HG03025 (cell line): ENCODE measurements around the gene CHST11.

ENCODE experiments used
- ATAC-seq: cut with Tn5 transposase; IDR thresholded peaks from one replicate; pipeline ENCODE4 v1.9.1; 2021; ENCODE audit warnings: mild to moderate bottlenecking, moderate library complexity; ENCODE audit not compliant: unreplicated experiment, low FRiP score

The CHST11 gene

DNA sequence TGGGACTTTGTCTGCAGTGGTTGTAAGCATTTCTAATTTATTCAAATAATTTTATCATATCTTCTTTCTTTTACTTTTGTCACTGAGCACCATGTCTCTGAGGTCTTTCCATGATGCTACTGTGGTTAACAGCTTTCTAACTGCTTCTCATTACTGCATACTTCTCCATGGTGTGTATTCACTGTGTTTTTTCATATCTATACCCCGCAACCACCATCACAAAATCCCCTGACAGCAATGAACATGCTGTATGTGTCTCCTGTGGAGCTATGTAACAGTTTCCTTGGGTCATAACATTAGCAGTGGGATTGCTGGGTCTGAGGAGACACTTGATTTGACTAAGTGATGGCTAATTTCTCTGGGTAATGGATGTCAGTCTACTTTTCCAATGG, 29.2 kb upstream of the CHST11 start:
- ATAC-seq: no peak

DNA sequence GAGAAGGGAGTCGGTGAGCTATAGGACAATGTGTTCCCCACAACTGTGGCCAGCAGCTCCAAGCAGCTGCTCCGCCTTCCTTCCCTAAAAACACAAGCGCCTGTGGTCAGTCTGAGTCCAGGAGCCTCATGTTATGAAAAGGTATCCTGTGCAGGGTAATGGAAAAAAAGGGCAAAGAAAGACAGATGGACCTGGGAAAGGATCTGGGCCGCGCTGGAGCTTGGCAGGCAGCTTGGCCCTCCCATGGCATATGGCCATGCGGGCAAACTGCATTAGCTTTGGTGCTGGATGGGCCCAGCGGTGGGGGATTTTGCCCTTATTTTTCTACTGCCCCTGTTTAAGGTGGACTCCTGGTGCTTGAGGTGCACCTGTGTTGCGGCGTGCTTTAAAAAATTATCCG, 23.7 kb upstream of the CHST11 start:
- ATAC-seq: no peak

DNA sequence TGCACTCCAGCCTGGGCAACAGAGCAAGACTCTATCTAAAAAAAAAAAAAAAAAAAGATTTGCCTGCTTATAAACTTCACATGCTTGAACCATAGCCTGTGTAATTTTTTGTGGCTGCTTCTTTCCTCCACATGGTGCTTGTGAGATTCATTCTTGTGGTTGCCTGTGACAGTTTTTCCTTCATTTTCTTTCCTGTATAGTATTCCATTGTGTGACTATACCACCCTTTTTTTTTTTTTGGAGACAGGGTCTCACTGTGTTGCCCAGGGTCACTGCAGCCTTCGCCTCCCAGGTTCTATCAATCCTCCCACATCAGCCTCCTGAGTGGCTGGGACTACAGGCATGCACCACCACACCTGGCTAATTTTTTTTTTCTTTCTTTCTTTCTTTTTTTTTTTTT, 22.6 kb upstream of the CHST11 start:
- ATAC-seq: no peak

DNA sequence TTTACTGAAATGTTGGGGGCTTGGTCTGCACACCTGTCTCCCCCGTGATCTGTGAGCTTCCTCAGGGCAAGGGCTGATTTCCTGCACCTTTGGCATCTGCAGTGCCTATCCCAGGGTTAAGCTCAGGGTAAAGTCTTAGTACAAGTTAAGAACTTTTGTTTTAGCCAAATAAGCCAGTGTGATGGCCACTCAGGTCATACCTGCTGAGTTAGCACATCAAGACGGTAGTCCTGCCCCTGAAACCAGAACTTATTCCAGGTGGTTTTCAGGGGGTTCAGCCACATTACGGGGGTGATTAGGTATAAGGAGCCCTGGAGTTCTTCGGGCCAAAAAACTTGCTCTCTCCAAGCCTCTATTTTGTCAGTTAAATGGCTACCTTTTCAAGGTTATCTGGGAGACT, 21.6 kb upstream of the CHST11 start:
- ATAC-seq: no peak

DNA sequence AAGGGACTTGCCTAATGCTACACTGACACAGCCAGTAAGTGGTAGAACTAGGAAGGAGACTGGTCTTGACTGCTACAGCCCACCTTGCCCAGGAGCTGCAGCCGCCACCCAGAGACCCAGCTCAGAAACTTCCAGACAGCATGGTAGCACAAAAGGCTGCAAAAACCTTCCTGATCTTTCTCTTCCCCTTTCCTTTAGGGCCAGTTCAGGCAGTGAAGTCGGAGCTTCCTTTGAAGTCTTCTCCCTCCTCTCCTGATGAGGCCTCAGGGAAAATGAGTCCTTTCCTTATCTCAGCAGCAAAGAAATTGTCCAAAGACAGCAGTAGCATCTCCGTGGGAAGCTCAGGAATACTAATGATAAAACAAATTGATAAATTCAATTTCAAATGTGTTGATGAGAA, 21.0 kb upstream of the CHST11 start:
- no peak for ATAC-seq

DNA sequence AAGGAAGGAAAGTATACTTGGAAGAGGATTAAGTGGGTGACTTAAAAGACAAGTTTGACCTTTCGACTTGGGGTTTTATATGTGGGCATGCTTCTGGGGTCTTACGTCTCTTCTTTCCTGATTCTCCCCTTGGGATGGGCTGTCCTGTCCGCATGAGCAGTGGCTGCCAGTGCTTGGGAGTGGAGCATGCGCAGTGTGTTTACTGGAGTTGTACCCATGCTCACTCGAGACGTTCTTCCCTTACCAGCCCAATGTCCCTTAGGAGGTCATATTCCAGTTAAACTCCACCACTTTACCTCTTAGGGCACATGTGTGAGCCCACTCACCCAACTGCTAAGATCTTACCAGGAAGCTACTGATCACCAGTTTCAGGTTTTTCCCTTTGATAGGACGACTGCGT, 20.0 kb upstream of the CHST11 start:
- ATAC-seq: no peak

DNA sequence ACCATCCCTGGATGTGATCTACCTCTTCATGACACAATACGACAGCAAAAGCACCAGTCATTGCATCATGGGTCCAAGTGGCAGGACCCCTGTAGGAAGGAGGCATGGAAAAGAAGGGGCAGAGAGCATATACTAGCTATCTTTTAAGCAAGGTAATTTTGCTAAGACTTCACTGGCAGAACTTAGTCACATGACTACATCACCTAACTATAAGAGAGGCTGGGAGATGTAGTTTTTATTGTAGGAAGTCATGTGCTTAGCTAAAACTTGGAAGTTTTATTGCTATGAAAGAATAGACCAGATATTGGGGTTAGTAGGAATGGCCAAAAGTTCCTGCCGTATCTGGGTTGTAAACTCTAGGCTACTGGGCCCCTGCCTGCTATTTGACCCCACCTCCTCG, 18.6 kb upstream of the CHST11 start:
- ATAC-seq: no peak

DNA sequence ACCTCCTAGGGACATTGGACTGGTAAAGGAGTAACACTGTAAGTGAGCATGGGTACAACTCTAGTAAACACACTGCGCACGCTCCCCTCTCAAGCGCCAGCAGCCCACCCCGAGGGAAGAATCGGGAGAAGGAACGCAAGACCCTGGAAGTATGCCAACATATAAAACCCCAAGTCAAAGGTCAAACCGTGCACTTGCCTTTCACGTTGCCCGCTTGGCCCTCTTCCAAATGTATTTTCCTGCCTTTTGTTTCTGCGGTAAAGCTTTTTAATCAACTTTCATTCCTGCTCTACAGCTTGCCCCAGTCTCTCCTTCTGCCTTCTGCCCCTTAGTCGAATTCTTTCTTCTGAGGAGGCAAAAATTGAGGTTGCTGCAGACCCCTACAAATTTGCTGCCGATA, 17.6 kb upstream of the CHST11 start:
- ATAC-seq: no peak

DNA sequence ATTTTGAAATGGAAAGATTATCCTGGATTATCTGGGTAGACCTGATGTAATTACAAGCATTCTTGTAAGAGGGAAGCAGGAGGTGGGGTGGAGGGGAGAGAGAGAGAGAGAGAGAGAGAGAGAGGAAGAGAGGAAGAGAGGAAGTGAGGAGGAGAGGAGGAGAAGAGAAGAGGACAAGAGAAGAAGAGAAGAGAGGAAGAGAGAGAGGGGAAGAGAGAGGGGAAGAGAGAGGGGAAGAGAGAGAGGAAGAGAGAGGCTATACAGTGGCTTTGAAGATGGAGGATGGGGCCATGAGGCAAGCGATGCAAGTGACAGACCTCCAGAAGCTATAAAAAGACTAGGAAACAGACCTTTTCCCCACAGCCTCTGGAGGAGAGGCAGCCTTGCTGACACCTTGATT, 13.7 kb upstream of the CHST11 start:
- ATAC-seq: no peak

DNA sequence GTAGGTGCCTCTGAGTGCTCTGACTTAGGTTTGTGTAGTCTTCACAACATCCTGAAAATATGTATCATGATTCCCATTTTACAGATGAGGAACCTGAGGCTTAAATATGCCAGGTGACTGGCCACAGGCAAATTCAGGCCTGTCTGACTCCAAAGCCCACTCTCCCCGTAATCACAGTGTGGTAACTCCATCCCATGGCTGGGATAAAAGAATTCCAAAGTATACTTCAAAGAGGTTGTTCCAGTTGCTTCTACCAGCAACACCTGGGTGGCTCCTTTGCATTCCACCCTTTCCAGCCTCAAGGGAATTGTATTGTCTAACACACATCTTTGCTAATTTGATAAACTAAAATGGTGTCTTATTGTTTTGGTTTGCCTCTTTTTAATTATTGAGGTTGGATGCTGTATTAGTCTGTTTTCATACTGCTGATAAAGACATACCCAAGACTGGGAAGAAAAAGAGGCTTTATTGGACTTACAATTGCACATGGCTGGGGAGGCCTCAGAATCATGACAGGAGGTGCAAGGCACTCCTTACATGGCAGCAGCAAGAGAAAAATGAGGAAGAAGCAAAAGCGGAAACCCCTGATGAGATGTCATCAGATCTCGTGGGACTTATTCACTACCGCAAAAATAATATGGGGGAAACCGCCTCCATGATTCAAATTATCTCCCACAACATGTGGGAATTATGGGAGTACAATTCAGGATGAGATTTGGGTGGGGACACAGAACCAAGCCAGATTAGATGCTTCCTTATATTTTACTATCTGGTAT, 9.9 kb upstream of the CHST11 start:
- no peak for ATAC-seq

DNA sequence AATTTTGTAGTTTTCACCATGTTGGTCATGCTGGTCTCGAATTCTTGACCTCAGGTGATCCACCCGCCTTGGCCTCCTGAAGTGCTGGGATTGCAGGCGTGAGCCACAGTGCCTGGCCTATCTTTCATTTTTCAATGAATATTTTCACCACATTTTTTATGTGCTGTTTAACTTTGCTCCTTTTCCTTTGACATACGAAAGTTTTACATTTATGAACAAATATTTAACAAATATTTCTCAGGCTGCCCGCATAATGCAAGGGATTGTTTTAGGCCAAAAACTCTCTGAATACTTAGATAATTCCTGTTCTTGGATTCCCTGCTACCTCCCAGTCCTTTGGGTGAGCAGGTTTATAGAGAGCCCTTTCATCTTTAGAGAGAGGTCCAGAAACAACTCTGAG, 8.7 kb upstream of the CHST11 start:
- ATAC-seq: no peak

DNA sequence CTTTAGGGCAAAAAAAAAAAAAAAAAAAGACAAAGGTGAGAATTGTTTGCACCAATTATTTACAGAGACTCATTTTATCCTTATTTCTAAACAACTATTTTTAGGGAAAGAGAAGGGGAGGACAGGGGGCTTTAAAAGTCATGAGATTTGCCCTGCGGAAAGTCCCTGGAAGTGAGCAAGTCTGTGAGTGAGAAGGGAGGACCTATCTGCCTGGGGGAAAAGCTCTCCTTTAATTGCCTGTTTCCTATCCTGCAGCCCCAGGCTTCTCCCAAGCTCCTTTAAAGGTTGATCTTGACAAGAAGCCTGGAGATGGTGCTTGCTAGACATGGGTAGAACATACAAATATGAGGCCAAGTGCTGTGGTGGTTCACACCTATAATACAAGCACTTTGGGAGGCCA, 8.3 kb upstream of the CHST11 start:
- ATAC-seq: no peak

DNA sequence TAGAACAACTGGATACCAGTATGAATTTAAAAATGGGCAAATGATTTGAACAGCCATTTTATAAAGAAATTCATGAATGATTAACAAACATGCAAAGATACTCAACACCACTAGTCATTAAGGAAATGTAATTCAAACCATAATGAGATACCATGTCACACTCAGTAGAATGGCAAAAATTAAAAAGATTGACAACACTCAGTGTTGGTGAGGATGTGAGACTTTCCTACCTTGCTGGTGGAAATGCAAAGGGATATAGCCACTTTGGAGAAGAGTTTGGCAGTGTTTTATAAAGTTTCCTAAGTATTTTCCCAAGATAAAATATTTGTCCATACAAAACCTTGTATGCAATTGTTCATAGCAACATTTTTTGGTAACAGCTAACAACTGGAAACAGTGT, 6.0 kb upstream of the CHST11 start:
- no peak for ATAC-seq

DNA sequence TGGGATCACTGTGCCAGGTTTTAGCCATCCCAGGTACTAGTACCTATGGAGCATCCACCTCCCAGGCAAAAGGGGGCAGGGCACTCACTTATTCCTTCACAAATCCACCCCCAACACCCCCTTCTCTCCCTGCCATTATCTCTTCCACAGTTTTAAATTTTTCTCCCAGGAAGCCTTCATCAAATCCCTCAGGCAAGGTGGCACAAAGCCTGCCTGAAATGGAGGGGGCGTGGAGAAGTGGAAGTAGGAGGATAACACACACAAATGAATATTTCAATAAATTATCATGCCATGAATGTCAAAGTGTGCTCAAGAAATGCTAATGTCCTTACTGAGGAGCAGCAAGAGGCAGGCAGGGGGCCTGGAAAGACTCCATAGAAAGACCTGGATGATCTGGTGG, 4.7 kb upstream of the CHST11 start:
- no peak for ATAC-seq

DNA sequence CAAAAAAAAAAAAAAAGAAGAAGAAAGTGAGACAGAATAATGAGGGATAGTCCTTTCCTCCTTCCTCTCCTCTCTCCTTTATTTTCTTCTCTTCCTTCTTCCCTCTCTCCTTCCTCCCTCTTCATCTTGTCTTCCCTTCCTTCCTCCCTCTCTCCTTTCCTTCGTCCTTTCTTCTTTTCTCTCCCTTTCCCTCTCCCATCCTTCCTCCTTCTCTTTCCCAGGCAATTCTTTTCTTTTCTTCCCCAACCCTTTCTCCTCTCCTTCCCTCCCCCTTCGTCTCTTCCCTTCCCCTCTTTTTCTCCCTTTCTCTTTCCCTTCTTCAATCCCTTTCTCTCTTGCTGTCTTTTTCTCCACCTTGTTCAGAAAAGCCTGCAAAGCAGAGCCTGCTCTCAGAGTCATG, 3.6 kb upstream of the CHST11 start:
- no peak for ATAC-seq

DNA sequence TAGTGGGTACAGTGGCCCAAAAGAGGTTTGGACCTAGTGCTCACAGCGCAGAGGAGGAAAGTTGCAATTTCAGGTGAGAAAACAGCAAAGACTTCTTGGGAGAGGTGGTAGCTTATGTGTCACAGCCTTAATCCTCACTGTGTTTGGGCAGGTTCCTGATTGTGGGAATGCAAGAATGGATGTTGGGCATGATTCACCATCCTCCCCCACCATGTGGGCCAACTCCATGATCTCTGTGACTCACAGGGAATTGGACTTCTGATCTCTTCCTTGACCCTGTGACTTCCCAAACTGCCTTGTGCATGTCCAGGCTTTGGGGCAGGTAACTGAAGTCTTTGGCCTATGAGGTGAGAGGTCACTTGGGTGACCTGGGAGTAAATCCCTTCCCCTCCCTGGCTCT, 1.8 kb upstream of the CHST11 start:
- ATAC-seq: no peak

DNA sequence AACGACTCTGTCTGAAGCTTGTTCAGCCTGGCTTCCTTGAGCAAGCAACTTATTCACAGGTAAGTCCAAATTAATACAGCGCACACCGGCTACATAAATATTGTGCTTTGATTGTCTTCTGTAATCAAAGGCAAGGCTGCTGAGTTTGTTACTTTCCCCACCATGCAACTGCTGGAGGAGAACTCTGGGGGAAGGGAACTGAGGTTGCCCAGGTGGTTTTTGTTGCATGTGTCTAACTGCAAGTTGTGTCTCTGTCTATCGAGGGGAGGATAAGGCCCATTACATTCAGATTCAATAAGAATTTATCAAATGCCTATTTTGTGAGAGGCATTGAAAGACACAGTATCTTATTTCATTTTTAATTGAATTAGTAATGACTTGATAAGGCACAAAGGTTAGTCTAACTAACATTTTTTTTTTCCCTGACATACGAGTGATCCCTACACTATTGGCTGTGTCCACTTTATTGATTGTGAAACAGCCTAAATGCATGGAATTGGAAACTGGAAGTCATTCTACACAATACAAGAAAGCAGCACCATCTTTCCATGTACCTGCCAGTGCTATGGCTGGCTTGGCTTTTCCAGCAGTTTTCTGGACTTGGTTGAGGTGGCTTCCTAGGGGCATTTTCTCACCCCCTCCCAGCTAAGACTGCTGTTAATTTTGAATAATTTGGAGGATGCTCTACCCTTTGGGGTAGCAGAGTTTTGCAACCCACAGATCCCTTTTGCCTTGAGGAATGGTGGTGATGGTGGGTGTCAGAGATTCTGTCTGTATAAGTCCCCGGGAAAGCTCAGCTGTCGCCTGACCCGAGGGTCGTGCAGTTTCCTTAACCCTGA, 951 bp upstream of the CHST11 start:
- ATAC-seq: no peak

DNA sequence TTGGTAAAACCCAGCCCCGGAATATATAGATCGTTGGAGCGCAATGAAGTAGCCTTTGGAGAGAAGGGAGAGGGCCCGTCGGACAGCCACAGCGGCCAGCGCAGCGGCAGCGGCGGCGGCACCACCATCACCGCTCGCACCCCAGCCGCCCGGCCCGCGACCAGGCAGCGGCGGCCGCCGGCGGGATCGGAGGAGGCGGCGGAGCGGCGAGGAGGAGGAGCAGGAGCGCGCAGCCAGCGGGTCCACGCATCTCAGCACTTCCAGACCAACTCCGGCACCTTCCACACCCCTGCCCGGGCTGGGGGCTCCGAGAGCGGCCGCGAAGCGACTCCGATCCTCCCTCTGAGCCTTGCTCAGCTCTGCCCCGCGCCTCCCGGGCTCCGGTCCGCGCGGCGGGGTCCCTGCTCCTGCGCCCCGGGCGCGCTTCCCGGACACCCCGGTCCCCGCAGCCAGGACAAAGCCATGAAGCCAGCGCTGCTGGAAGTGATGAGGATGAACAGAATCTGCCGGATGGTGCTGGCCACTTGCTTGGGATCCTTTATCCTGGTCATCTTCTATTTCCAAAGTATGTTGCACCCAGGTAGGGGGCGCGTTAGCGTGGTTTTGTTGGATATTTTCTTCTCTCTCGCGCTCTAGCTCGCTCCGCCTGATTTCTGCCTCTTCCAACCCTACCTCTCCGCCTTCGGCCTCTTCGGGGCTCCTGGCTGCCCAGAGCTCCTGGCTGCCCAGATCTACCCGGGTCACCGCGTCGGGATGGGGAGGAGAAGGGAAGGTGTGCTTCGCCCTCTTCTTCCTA, 400 bp downstream of the CHST11 start:
- ATAC-seq: peak; percentile 35

DNA sequence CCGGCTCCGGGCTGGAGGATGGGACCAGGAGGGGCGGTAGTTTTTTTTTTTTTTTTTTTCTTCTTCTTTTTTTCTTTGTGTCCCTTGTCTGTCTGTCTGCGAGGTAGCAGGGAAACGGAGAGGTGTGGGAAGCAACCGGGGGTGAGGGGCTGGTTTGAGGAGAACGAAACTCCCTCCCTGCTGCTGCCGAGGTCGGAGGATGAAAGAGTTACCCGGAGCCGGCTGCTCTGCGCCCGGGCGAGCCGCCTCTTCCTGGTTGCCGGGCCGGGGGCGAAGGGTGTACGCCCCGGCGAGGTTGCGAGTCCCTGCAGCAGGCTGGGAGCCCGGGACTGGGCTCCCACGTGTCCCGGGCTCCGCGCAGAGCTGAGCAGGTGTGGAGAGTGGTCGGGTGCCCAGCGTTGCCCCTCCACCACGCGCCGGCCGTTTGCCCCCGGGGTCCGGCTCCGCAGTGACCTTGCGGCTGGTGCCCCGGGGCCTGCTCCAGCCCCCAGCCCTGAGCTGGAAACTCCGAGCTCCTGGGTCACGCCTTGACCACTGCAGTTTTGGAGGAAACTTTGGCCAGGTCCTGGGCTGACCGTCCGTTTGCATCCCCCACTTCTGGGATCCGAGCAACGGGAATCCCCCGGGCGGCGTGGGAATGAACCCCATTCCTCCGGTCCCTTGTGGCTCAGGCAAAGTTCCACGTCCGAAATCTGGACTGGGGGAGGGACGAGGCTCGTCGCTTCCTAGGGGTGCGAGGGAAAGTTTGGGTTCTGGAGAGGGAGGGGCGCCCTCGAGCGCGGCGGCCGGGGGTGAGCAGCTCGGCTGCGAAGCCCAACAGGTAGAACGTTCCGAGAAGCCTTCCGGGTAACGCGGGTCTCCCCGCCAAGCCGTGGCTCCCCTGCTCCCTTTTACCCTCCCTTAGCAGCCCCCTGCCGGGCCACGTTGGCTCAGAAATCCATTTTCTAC, 1.3 kb downstream of the CHST11 start:
- no peak for ATAC-seq

DNA sequence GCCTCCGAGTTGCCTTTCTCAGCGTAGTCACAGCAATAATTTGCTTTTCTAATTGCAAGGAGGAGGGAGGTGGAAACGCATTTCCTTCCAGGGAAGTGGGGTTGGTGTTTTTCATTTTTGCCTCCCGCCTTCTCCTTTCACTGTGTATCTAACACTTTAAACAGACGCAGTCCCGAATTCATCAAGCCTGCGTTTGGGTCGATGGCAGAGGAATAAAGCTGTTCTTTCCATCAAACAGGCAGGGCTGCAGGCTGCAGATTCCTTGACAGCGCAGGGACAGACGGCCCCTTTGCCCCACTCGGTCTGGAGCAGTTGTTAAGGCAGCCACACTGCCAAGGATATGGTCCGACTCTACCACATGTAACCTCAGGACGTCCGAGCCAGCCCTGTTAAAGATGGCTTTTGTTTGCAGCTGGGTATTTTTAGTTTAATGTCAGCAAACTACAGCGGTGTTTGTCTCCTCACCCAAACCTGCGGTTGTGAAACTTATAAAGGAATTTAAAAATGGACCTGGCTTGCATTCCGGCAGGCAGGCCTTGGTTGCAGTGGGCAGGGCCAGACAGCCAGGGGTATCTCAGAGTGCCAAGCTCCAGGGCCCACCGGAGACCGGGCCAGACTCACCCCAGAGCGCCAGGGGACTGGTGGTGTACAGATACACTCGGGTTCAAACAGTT, 2.1 kb downstream of the CHST11 start:
- ATAC-seq: no peak
